ENCODE results near the gene CADPS.

CADPS gene

GRCh38 chr3:62670351-62670750 is 204.9 kb downstream of the CADPS start:
- Histone ChIP-seq H3K9me3 (no peaks in the 10 kb centered on the region), H3K4me3 (no peak overlapping the region), H3K36me3 (replicated peaks) (no peaks in the 10 kb centered on the region), H3K4me1 (no peaks in the 10 kb centered on the region), H3K27me3 (ENCODE audit: low read depth) (peaks cover 14% of the 10 kb centered on the region)
- in situ Hi-C loops (cut with MboI; ENCODE audit: low sequenced_read_pairs) = loop anchor here (25.0 kb wide), 1 partner anchor 542 kb away; no protein-coding TSS in a partner anchor
- no peak for DNase-seq (ENCODE audit: low spot score in 2 of 2)

GRCh38 chr3:62669161-62669560 is 206.1 kb downstream of the CADPS start:
- Histone ChIP-seq H3K9me3 (no peaks in the 10 kb centered on the region), H3K4me1 (no peaks in the 10 kb centered on the region), H3K27me3 (ENCODE audit: low read depth) (peaks cover 14% of the 10 kb centered on the region), H3K36me3 (replicated peaks) (no peaks in the 10 kb centered on the region), H3K4me3 (no peak overlapping the region)
- DNase-seq (ENCODE audit: low spot score in 2 of 2) = no peak
- in situ Hi-C loops (cut with MboI; ENCODE audit: low sequenced_read_pairs) = loop anchor here (25.0 kb wide), 1 partner anchor 543 kb away; no protein-coding TSS in a partner anchor

GRCh38 chr3:62667714-62668113 is 207.5 kb downstream of the CADPS start:
- H3K27me3 ChIP-seq (ENCODE audit: low read depth) = peaks cover 11% of the 10 kb centered on the region
- no peaks in the 10 kb centered on the region for H3K9me3 ChIP-seq
- DNase-seq (ENCODE audit: low spot score in 2 of 2) = no peak
- no peaks in the 10 kb centered on the region for H3K4me1 ChIP-seq
- no peak overlapping the region for H3K4me3 ChIP-seq
- in situ Hi-C loops (cut with MboI; ENCODE audit: low sequenced_read_pairs) = loop anchor here (25.0 kb wide), 1 partner anchor 545 kb away; no protein-coding TSS in a partner anchor
- no peaks in the 10 kb centered on the region for H3K36me3 ChIP-seq (replicated peaks)

GRCh38 chr3:62665627-62666437 is 209.4 kb downstream of the CADPS start:
- Histone ChIP-seq H3K9me3 (no peaks in the 10 kb centered on the region), H3K4me3 (no peak overlapping the region), H3K4me1 (no peaks in the 10 kb centered on the region), H3K27me3 (ENCODE audit: low read depth) (peaks cover 11% of the 10 kb centered on the region), H3K36me3 (replicated peaks) (no peaks in the 10 kb centered on the region)
- peak; percentile 54 to 83 for DNase-seq (ENCODE audit: low spot score in 2 of 2)
- in situ Hi-C loops (cut with MboI; ENCODE audit: low sequenced_read_pairs) = loop anchor here (25.0 kb wide), 1 partner anchor 546 kb away; no protein-coding TSS in a partner anchor

GRCh38 chr3:62662677-62663076 is 212.5 kb downstream of the CADPS start:
- Histone ChIP-seq H3K4me1 (no peaks in the 10 kb centered on the region), H3K4me3 (no peak overlapping the region), H3K27me3 (ENCODE audit: low read depth) (peaks cover 15% of the 10 kb centered on the region), H3K36me3 (replicated peaks) (no peaks in the 10 kb centered on the region), H3K9me3 (no peaks in the 10 kb centered on the region)
- no peak for DNase-seq (ENCODE audit: low spot score in 2 of 2)
- in situ Hi-C loops (cut with MboI; ENCODE audit: low sequenced_read_pairs) = loop anchor here (25.0 kb wide), 1 partner anchor 550 kb away; no protein-coding TSS in a partner anchor

- Histone ChIP-seq H3K4me1 (no peaks in the 10 kb centered on the region), H3K36me3 (replicated peaks) (no peaks in the 10 kb centered on the region), H3K4me3 (no peak overlapping the region), H3K27me3 (ENCODE audit: low read depth) (peaks cover 9% of the 10 kb centered on the region), H3K9me3 (no peaks in the 10 kb centered on the region)
- no peak for DNase-seq (ENCODE audit: low spot score in 2 of 2)
- in situ Hi-C loops (cut with MboI; ENCODE audit: low sequenced_read_pairs) = loop anchor here (25.0 kb wide), 1 partner anchor 553 kb away; no protein-coding TSS in a partner anchor
Measured at GRCh38 chr3:62659660-62660059, 215.6 kb downstream of the CADPS start.

- Histone ChIP-seq H3K27me3 (ENCODE audit: low read depth) (peaks cover 9% of the 10 kb centered on the region), H3K4me1 (no peaks in the 10 kb centered on the region), H3K9me3 (no peaks in the 10 kb centered on the region), H3K4me3 (no peak overlapping the region), H3K36me3 (replicated peaks) (no peaks in the 10 kb centered on the region)
- in situ Hi-C loops (cut with MboI; ENCODE audit: low sequenced_read_pairs) = loop anchor here (25.0 kb wide), 1 partner anchor 557 kb away; no protein-coding TSS in a partner anchor
- DNase-seq (ENCODE audit: low spot score in 2 of 2) = no peak
Measured at GRCh38 chr3:62655691-62656063, 219.5 kb downstream of the CADPS start.

GRCh38 chr3:62655056-62655690 is 220.0 kb downstream of the CADPS start:
- in situ Hi-C loops (cut with MboI; ENCODE audit: low sequenced_read_pairs) = loop anchor here (25.0 kb wide), 1 partner anchor 557 kb away; no protein-coding TSS in a partner anchor
- Histone ChIP-seq H3K27me3 (ENCODE audit: low read depth) (peaks cover 8% of the 10 kb centered on the region), H3K4me3 (no peak overlapping the region), H3K4me1 (no peaks in the 10 kb centered on the region), H3K9me3 (no peaks in the 10 kb centered on the region), H3K36me3 (replicated peaks) (no peaks in the 10 kb centered on the region)
- DNase-seq (ENCODE audit: low spot score in 2 of 2) = no peak

GRCh38 chr3:62653796-62654195 is 221.4 kb downstream of the CADPS start:
- peaks cover 5% of the 10 kb centered on the region for H3K27me3 ChIP-seq (ENCODE audit: low read depth)
- no peak for DNase-seq (ENCODE audit: low spot score in 2 of 2)
- no peaks in the 10 kb centered on the region for H3K9me3 ChIP-seq
- H3K36me3 ChIP-seq (replicated peaks) = no peaks in the 10 kb centered on the region
- in situ Hi-C loops (cut with MboI; ENCODE audit: low sequenced_read_pairs) = loop anchor here (25.0 kb wide), 1 partner anchor 559 kb away; no protein-coding TSS in a partner anchor
- no peak overlapping the region for H3K4me3 ChIP-seq
- no peaks in the 10 kb centered on the region for H3K4me1 ChIP-seq

- in situ Hi-C loops (cut with MboI; ENCODE audit: low sequenced_read_pairs) = no loop called here
- Histone ChIP-seq H3K4me3 (no peak overlapping the region), H3K9me3 (no peaks in the 10 kb centered on the region), H3K4me1 (no peaks in the 10 kb centered on the region), H3K36me3 (replicated peaks) (no peaks in the 10 kb centered on the region), H3K27me3 (ENCODE audit: low read depth) (no peaks in the 10 kb centered on the region)
- DNase-seq (ENCODE audit: low spot score in 2 of 2) = no peak
Measured at GRCh38 chr3:62647711-62648110, 227.5 kb downstream of the CADPS start.

- no peak for DNase-seq (ENCODE audit: low spot score in 2 of 2)
- H3K36me3 ChIP-seq (replicated peaks) = no peaks in the 10 kb centered on the region
- H3K4me1 ChIP-seq = no peaks in the 10 kb centered on the region
- no peaks in the 10 kb centered on the region for H3K9me3 ChIP-seq
- in situ Hi-C loops (cut with MboI; ENCODE audit: low sequenced_read_pairs) = no loop called here
- no peak overlapping the region for H3K4me3 ChIP-seq
- H3K27me3 ChIP-seq (ENCODE audit: low read depth) = peaks cover 3% of the 10 kb centered on the region; the same call in 1 of the 2 replicates
Measured at GRCh38 chr3:62644493-62644892, 230.7 kb downstream of the CADPS start.

- Histone ChIP-seq H3K4me1 (no peaks in the 10 kb centered on the region), H3K36me3 (replicated peaks) (no peaks in the 10 kb centered on the region), H3K9me3 (no peaks in the 10 kb centered on the region), H3K27me3 (ENCODE audit: low read depth) (peaks cover 12% of the 10 kb centered on the region; the same call in 1 of the 2 replicates), H3K4me3 (no peak overlapping the region)
- in situ Hi-C loops (cut with MboI; ENCODE audit: low sequenced_read_pairs) = no loop called here
- no peak for DNase-seq (ENCODE audit: low spot score in 2 of 2)
Measured at GRCh38 chr3:62638316-62638715, 236.9 kb downstream of the CADPS start.

- H3K36me3 ChIP-seq (replicated peaks) = no peaks in the 10 kb centered on the region
- H3K4me3 ChIP-seq = no peak overlapping the region
- in situ Hi-C loops (cut with MboI; ENCODE audit: low sequenced_read_pairs) = no loop called here
- H3K27me3 ChIP-seq (ENCODE audit: low read depth) = peaks cover 21% of the 10 kb centered on the region
- H3K9me3 ChIP-seq = no peaks in the 10 kb centered on the region
- no peak for DNase-seq (ENCODE audit: low spot score in 2 of 2)
- no peaks in the 10 kb centered on the region for H3K4me1 ChIP-seq
Measured at GRCh38 chr3:62636235-62636826, 238.9 kb downstream of the CADPS start.
